Endothelial cell of hepatic sinusoid (primary cell): ENCODE data around the gene DDX24.

Experiments
- in situ Hi-C: cut with HindIII; loops from 2 replicates; pipeline ENCODE4 v1.10.0; 2017; ENCODE audit warnings: low sequenced_read_pairs

DDX24 gene

DNA sequence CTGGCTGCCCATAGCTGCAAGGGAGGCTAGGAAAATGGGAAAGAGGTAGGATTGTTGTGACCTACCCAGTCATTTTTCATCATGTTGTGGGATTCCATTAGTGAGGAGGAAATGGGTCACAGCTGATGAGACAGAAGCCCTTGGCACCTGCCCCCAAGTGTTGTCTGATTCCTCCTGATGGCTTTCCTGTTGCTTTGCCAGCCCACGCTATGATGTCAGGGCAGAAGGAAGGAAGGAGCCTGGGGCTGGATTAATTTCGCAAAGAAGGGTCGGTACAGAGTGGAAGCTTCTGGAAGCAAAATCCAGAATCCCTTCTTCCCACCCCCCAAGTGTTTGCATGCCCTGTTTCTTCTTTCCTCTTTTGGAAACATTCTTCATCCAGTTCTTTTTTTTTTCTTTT is 46.1 kb downstream of the DDX24 start:
- in situ Hi-C loops = loop anchor here (5.0 kb wide), 1 partner anchor 102 kb away; no protein-coding TSS in a partner anchor

- in situ Hi-C loops = loop anchor here (5.0 kb wide), 1 partner anchor 105 kb away; no protein-coding TSS in a partner anchor
These were observed 49.1 kb downstream of the DDX24 start for GRCh38 chr14:94031883-94032279.

DNA sequence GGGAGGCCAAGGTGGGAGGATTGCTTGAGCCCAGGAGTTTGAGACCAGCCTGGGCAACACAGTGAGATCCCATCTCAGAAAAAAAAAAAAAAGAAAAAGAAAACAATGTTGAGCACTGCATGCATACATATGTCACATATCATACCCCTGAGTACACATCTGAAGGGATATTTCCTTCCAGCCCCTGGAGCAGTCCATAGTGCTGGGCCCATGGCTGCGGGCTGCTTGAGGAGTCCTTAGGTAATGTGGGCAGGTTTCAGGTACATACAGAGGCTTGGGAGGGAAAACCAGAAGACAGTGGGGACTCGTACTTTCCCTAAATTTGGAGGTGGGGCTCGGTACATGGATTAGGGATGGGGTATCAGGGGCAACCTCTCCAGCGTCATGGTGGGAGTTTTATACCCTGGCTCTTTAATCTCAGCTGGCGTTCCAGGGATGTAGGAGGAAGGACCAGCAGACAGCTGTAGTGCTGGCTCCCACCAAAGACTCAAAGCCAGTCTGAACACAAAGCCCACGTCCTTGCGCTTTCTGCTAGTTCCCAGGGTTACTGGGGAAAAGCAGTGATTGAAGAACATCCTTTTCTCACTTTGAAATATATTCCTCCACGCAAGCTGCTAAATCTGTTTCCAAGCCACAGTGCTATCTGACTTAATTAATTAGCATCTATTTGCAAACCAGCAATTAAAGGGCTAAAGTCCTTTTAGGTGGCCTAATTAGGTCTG is 49.7 kb downstream of the DDX24 start:
- in situ Hi-C loops = loop anchor here (5.0 kb wide), 1 partner anchor 106 kb away; no protein-coding TSS in a partner anchor

DNA sequence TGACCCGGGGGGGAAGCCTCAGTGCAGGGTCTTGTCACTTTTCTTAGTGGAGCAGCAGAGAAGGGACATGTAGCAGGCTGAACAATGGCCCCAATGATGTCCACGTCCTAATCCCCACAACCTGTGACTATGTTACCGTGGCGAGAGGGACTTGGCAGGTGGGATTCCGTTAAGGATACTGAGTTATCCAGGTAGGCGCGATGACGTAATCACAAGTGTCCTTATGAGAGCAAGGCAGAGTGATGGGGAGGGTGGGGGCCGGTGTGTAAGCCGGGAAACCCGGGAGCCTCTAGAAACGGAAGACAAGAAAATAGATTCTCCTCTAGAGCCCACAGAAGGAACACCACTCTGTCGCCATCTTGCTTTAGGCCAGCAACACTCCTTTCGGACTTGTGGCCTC is 50.4 kb downstream of the DDX24 start:
- in situ Hi-C loops = loop anchor here (5.0 kb wide), 1 partner anchor 107 kb away; no protein-coding TSS in a partner anchor

GRCh38 chr14:94029671-94030203 is 51.3 kb downstream of the DDX24 start:
- in situ Hi-C loops = loop anchor here (5.0 kb wide), 2 partner anchors 48 to 108 kb away; no protein-coding TSS in a partner anchor

DNA sequence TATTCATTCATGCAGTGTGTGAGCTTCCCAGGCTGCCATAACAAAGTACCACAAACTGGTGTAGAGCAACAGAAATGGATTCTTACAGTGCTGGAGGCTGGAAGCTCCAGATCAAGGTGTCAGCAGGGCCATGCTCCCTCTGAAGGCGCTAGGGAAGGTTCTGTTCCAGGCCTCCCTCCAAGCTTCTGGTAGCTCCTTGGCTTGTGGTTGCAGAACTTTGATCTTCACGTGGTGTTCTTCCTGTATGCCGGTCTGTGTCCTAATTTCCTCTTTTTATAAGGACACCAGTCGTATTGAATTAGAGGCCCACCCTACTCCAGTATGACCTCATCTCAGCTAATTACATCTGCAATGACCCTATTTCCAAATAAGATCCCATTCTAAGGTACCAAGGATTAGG is 51.7 kb downstream of the DDX24 start:
- in situ Hi-C loops = loop anchor here (5.0 kb wide), 1 partner anchor 48 kb away; no protein-coding TSS in a partner anchor

DNA sequence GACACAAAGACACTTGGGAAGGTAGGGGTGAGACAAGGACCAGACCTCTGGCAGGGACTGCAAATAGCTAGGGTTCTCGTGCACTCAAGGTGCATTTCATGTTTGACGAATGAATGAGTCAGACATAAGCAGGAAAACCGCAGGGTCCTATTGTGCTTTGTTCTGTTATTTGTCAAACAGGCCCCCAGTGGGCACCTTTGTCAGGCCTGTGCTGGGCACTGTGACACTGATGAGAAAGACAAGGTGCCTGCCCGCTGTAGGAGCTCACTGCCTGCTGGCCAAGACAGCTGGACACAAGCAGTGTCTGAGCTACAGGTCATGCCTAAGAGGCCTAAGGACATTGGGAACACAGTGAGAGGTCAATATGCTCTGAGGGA is 52.6 kb downstream of the DDX24 start:
- in situ Hi-C loops = loop anchor here (5.0 kb wide), 1 partner anchor 49 kb away; no protein-coding TSS in a partner anchor

GRCh38 chr14:94027566-94028449 is 53.2 kb downstream of the DDX24 start:
- in situ Hi-C loops = loop anchor here (5.0 kb wide), 1 partner anchor 49 kb away; no protein-coding TSS in a partner anchor

- in situ Hi-C loops = loop anchor here (5.0 kb wide), 1 partner anchor 50 kb away; no protein-coding TSS in a partner anchor
These were observed 54.0 kb downstream of the DDX24 start for GRCh38 chr14:94026889-94027469.

DNA sequence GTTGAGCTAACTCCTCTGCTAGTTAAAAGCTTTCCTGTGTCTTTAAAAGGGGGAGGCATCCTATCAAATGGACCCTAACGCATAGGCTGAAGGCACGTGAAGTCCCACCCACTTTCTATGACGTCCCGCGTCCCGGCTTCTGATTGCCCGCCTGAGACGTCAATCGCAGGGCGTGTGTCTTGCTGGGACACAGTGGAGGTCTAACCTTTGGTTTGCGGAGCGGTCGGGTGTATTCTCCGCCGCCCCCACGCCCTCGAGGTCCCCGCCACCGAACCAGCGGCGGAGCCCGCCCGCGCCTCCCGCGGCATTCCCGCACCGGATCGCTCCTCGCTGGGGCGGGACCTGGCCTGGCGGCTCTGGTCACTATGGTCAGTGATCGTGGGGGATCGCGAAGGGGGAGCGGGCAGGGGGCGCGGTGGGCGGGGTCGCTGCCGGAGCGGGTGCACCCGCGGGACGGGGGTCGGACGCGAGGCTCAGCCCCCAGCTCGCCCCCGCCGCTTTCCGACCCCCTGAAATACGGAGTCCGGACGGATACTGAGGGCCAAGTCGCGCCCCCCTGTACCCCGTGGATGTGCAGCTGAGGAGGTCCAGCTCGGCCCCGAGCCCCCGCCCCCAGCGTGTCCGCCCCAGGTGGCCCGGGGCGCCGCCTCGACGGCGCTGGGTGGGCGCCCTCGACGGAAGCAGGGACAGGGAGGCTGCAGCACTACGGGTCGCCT is 54.7 kb downstream of the DDX24 start, which contains the start of gene OTUB2:
Gene OTUB2 (plus strand): TSS at position 168 of the 716 bp plus-strand sequence. CDS start 198 bp downstream, at position 366.
- in situ Hi-C loops = loop anchor here (5.0 kb wide), 1 partner anchor 51 kb away; no protein-coding TSS in a partner anchor

DNA sequence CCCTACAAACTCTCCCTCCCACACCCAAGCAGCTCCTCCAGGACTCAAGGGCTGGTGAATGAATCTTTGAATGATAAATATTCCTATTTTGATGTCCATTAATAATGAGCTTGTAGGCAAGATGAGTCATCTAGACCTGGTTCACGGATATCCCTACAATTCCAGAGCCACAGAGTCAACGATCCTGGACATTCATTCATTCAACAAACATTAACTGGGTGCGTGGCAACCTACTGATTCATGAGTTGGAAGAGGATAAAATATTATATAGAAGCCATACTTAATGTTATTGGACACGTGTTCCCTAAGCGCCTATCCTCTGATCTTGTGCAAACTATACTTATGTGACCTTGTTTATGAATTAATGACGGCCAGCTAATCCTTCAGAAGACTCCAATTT is 55.3 kb downstream of the DDX24 start:
- in situ Hi-C loops = loop anchor here (5.0 kb wide), 1 partner anchor 52 kb away; no protein-coding TSS in a partner anchor

DNA sequence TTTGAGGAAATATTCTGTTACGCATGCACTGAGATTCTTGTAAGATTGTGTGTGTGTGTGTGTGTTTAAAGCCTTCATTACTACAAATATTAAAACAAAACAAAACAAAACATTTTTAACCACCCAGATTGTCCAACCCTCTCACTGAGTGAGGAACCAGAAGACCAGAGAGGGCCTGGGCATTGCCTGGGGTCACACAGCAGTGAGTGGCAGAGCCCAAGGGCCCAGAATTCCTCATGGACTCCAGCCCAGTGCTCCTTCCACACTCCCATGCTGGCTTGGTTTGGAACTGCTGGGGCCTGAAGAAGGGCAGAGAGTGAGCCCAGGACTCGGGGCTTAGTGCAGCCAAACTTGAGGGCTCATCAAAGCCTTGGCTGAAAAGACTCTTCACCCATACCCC is 56.5 kb downstream of the DDX24 start:
- in situ Hi-C loops = no loop called here

GRCh38 chr14:94022532-94023411 is 58.2 kb downstream of the DDX24 start:
- in situ Hi-C loops = no loop called here

DNA sequence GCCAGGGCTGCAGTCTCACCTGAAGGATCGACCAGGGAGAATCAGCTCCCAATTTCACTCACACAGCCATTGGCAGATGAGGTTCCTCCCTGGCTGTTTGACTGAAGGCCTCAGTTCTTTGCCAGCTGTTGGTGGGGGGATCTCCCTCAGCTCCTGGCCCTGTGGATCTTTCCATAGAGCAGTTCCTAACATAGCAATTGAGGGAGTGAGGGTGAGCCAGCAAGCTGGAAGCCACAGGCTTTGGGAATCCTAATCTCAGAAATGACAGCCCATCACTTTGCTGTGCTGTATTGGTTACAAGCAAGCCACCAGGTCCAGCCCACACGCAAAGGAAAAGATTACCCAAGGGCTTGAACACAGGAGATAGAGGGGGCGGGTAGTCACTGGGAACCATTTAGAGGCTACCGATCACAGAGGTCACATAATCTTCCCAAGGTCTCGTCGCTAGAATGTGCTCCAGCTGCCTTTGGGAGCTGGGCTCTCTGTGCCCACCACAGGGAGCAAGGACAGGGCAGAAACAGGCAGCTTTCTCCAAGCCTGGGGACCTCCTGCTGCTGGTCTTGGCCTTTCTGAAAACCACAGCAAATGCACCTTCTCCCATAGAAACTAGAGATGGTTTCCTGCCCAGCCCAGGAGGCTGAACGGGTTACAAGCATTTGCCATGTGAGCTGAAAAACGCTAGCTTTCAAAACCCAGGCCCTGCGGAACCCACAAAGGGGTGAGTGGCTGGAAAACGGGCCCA is 59.4 kb downstream of the DDX24 start:
- in situ Hi-C loops = no loop called here

GRCh38 chr14:94021001-94021400 is 60.0 kb downstream of the DDX24 start:
- in situ Hi-C loops = no loop called here

GRCh38 chr14:94020267-94020666 is 60.7 kb downstream of the DDX24 start:
- in situ Hi-C loops = no loop called here

- in situ Hi-C loops = loop anchor here (5.0 kb wide), 3 partner anchors 57 to 103 kb away; no protein-coding TSS in a partner anchor
These were observed 61.7 kb downstream of the DDX24 start for GRCh38 chr14:94019329-94019728.

DNA sequence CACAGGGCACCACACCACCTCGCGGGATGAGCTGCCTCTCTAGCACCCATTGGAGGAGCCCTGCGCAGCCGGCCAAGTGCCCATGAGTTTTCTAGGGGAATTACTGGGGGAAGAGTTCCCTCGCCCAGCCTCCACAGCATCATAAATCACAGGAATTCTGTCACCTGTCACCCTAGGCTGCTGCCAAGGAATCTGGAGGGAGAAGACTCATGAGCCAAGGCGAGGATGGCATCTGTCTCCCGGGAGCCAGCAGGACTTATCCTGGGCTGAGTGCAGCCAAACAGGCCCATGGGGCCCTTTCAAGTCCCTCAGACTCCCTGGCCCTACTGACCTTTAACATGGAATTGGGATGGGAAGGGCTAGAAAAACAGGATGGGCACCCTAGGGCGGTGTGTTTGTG is 62.7 kb downstream of the DDX24 start:
- in situ Hi-C loops = loop anchor here (5.0 kb wide), 3 partner anchors 56 to 104 kb away; no protein-coding TSS in a partner anchor
